HUDEP-2 (cell line): Measurements from ENCODE around the gene MEIKIN.
A peak's percentile ranks its signal among the peaks of the same experiment; 100 is the strongest.
"Not testable (repeated sequence)": the region's sequence is repeated elsewhere in the genome, so short reads cannot be mapped to it uniquely, and the experiment has no call there.

Experiments
- DNase-seq, 76 experiments: peaks; one replicate each; lab custom pipeline; 2025; ENCODE audit not compliant: unreplicated experiment in 76 of 76; lab: John Stamatoyannopoulos, UW

MEIKIN gene

GRCh38 chr5:131914472-131914871 is 31.0 kb downstream of the MEIKIN start:
- DNase-seq, result no peak

- DNase-seq, result no peak
These were observed 31.9 kb downstream of the MEIKIN start for GRCh38 chr5:131913603-131914002.

- DNase-seq, result no peak
These were observed 38.8 kb downstream of the MEIKIN start for GRCh38 chr5:131906668-131907067.

GRCh38 chr5:131902266-131902665 is 43.2 kb downstream of the MEIKIN start:
- not testable (repeated sequence) for DNase-seq

GRCh38 chr5:131899686-131900085 is 45.8 kb downstream of the MEIKIN start:
- no peak for DNase-seq

DNA sequence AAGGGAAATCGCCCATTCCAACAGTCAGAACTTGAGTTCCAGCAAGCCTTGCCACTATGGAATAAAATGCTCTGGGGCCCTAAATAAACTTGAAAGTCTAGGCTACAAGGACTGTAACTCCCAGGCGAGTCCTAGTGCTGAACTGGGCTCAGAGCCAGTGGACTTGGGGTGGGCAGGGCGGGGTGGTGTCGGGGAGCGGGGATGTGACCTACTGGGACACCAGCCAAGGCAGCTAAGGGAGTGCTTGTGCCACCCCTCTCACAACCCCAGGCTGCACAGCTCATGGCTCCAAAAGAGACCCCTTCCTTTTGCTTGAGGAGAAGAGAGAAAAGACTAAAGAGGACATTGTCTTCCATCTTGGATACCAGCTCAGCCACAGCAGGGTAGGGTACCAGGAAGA is 61.5 kb downstream of the MEIKIN start:
- DNase-seq, result peak in 55 of 76 experiments; percentile 0 to 61 (median 27)

DNA sequence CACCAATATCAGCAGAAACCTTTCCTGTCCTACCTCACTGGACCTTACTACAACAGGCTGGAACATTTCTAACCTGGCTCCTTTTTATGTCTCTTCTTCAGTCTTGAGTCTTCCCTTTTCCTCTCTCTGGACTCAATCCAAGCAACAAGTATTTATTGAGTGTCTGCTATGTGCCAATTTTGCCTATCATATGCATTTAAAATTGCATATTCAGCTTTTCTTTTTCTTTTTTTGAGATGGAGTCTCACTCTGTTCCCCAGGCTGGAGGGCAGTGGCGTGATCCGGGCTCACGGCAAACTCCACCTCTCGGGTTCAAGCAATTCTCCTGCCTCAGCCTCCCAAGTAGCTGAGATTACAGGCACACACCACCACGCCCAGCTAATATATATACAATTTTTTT is 65.8 kb downstream of the MEIKIN start:
- DNase-seq, result no peak

GRCh38 chr5:131877873-131878272 is 67.6 kb downstream of the MEIKIN start:
- no peak for DNase-seq

GRCh38 chr5:131871251-131871650 is 74.2 kb downstream of the MEIKIN start:
- DNase-seq, result not testable (repeated sequence)

DNA sequence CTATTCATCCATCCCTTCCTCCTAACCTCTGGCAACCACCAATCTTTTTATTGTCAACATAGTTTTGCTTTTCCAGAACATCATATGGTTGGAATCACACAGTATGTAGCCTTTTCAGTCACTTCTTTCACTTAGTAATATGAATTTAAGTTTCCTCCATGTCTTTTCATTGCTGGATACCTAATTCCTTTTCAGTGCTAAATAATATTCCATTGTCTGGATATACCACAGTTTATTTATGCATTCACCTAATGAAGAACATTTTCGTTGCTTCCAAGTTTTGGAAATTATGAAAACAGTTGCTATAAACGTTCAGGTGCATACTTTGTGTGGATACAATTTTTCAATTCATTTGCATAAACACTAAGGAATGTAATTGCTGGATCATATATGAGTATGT is 77.9 kb downstream of the MEIKIN start:
- DNase-seq, result no peak

DNA sequence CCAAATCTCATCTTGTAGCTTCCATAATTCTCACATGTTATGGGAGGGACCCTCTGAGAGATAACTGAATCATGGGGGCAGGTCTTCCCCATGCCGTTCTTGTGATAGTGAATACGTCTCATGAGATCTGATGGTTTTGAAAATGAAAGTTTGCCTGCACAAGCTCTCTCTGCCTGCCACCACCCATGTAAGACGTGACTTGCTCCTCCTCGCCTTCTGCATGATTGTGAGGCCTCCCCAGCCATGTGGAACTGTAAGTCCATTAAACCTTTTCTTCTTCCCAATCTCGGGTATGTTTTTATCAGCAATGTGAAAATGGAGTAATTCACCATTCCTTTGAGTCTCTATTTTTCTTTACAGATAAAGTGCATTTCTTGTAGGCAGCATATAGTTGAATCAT is 81.8 kb downstream of the MEIKIN start:
- DNase-seq, result no peak

- DNase-seq, result no peak
These were observed 88.1 kb downstream of the MEIKIN start for GRCh38 chr5:131857388-131857787.

- no peak for DNase-seq
These were observed 90.0 kb downstream of the MEIKIN start for GRCh38 chr5:131855452-131855851.

- DNase-seq, result no peak
These were observed 91.3 kb downstream of the MEIKIN start for GRCh38 chr5:131854134-131854533.

- no peak for DNase-seq
These were observed 96.8 kb downstream of the MEIKIN start for GRCh38 chr5:131848662-131849061.

- DNase-seq, result no peak
These were observed 98.9 kb downstream of the MEIKIN start for GRCh38 chr5:131846536-131846935.

- no peak for DNase-seq
These were observed 99.6 kb downstream of the MEIKIN start for GRCh38 chr5:131845828-131846227.

DNA sequence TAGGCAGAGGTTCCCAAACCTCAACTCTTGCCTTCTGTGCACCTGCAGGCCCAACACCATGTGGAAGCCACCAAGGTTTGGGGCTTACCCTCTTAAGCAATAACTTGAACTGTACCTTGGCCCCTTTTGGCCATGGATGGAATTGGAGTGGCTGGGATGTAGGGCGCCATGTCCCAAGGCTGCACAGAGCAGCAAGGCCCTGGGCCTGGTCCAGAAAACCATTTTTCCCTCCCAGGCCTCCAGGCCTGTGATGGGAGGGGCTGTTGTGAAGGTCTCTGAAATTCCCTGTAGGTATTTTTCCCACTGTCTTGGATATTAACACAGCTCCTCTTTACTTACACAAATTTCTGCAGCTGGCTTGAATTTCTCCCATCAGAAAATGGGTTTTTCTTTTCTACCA is 102.5 kb downstream of the MEIKIN start:
- not testable (repeated sequence) for DNase-seq

DNA sequence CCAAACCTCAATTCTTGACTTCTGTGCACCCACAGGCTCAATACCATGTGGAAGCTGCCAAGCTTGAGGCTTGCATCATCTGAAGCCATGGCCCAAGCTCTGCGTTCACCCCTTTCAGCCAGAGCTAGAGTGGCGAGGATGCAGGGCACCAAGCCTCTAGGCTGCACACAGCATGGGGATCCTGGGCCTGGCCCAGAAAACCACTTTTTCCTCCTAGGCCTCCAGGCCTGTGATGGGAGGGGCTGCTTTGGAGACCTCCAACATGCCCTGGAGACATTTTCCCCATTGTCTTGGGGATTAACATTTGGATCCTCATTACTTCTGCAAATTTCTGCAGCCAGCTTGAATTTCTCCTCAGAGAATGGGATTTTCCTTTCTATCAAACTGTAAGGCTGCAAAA is 112.8 kb downstream of the MEIKIN start:
- not testable (repeated sequence) for DNase-seq

GRCh38 chr5:131825404-131826013 is 120.0 kb downstream of the MEIKIN start:
- DNase-seq, result no peak

DNA sequence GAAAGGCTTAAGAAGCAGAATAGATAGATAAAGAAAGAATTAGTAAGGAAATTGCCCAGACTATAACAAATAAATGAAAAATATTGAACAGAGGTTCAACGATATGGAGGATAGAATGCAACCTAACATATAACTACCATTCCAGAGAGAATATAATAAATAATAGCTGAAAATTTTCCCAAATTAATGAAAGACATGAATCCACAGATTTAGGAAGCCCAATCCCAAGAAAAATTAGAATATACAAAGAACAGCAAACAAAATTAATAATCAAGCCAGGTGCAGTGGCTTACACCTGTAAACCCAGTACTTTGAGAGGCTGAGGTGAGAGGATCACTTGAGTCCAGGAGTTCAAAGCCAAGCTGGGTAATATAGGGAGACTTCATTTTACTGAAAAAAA is 120.8 kb downstream of the MEIKIN start:
- no peak for DNase-seq

- DNase-seq, result no peak
These were observed 124.2 kb downstream of the MEIKIN start for GRCh38 chr5:131821221-131821620.
